HEK293T (cell line): ENCODE data around the gene UMAD1.

ENCODE experiments used
- ARNT ChIP-seq: fragments of 450-650 bp; IDR thresholded peaks from 2 replicates; pipeline ENCODE4 v1.6.1; 2017; ENCODE audit warnings: mild to moderate bottlenecking
- ELF4 ChIP-seq: fragments of 450-650 bp; IDR thresholded peaks from 2 replicates; pipeline ENCODE4 v1.6.1; 2017; ENCODE audit warnings: antibody characterized with exemption
- FOXA1 ChIP-seq: fragments of 450-650 bp; IDR thresholded peaks from 2 replicates; pipeline ENCODE4 v1.6.1; 2016; ENCODE audit warnings: mild to moderate bottlenecking
- FOXM1 ChIP-seq: fragments of 450-650 bp; IDR thresholded peaks from 2 replicates; pipeline ENCODE4 v1.6.1; 2017; ENCODE audit warnings: mild to moderate bottlenecking, borderline replicate concordance
- HDGF ChIP-seq: fragments of 450-650 bp; IDR thresholded peaks from 2 replicates; pipeline ENCODE4 v1.6.1; 2017; ENCODE audit warnings: antibody characterized with exemption, borderline replicate concordance
- LEF1 ChIP-seq: fragments of 450-650 bp; IDR thresholded peaks from 2 replicates; pipeline ENCODE4 v1.6.1; 2017; ENCODE audit warnings: mild to moderate bottlenecking, borderline replicate concordance
- NFRKB ChIP-seq: fragments of 450-650 bp; IDR thresholded peaks from 2 replicates; pipeline ENCODE4 v1.6.1; 2016; ENCODE audit warnings: mild to moderate bottlenecking, moderate library complexity
- PKNOX1 ChIP-seq: fragments of 450-650 bp; IDR thresholded peaks from 2 replicates; pipeline ENCODE4 v1.6.1; 2016
- SP1 ChIP-seq: fragments of 450-650 bp; IDR thresholded peaks from 2 replicates; pipeline ENCODE4 v1.6.1; 2017
- SUZ12 ChIP-seq: fragments of 450-650 bp; IDR thresholded peaks from 2 replicates; pipeline ENCODE4 v1.6.1; 2016; ENCODE audit warnings: mild to moderate bottlenecking
- TARDBP ChIP-seq: fragments of 450-650 bp; IDR thresholded peaks from 2 replicates; pipeline ENCODE4 v1.6.1; 2016
- ZNF384 ChIP-seq: fragments of 450-650 bp; IDR thresholded peaks from 2 replicates; pipeline ENCODE4 v1.6.1; 2016

DNA sequence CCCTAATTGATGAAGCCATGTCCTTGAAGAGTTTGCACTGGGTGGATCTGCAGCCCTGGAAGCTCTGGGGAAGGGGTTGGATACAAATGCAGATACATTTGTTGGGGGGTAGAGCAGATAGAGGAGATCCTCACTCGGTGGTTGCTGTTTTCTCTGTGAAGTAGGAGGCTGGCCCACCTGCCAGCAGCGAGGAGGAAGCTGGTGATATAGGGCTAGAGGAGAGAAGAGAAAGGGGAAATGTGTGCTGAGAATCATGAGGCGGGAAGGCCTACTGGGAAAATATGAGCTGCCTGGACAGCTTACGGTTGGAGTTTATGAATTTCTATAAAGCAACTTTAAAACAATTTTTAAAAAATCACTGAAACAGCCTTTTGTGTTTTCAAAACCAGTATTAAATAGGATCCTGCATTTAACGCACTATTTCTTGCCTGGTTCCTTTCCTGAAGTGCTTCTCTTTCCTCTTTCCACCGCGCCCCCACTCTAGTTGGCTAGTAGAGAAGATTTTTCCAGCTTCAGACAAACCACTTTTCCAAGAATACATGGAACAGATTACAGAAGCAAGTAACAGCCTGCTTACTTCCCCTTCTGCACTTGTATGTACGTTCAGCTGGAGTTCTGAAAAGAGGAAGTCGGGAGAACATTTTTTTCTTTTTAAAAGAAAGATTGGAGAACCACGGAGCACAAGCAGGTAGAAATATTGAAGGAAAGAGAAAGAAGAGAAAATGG lies 227.5 kb downstream of the UMAD1 start:
- no peak for TF ChIP-seq ARNT
- TF ChIP-seq FOXA1, result no peak
- TF ChIP-seq SUZ12, result no peak
- TF ChIP-seq PKNOX1, result no peak
- no peak for TF ChIP-seq TARDBP
- no peak for TF ChIP-seq ELF4
- no peak for TF ChIP-seq ZNF384
- no peak for TF ChIP-seq SP1
- TF ChIP-seq LEF1, result no peak
- TF ChIP-seq FOXM1, result no peak
- TF ChIP-seq NFRKB, result no peak
- no peak for TF ChIP-seq HDGF
